Measurements from ENCODE around the gene ZBTB21.

GRCh38 chr21:41985662-41986416 lies 24.3 kb downstream of the ZBTB21 start:
- TF ChIP-seq POLR2A (IDR thresholded peaks at IDR 0.05; ENCODE audit: low read depth, low read length) (no peak), TAF1 (IDR thresholded peaks at IDR 0.05; ENCODE audit: borderline replicate concordance, low read depth, low read length) (no peak), POLR2AphosphoS5 (IDR thresholded peaks at IDR 0.05; ENCODE audit: low read depth, low read length) (no peak)

All from GM12892 (cell line).